ENCODE measurements around the gene SAFB2.
A peak's percentile ranks its signal among the peaks of the same experiment; 100 is the strongest.

DNA sequence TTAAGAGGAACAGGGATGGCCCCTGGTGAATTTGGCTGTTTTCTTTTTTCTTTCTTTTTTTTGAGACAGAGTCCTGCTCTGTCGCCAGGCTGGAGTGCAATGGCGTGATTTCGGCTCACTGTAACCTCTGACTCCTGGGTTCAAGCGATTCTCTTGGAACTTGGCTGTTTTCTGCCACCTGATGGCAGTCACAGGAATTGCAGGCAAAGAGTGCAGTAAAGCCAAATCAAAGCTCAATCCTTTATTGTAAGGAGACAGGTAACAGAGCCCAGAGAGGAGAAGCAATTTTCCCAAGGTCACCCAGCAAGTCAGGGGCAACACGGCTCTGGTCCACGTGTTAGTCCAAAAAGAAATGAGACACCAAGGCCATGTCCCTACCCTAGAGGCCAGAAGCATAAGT, 61.0 kb downstream of the SAFB2 start:
- TF ChIP-seq, protein P1, sequence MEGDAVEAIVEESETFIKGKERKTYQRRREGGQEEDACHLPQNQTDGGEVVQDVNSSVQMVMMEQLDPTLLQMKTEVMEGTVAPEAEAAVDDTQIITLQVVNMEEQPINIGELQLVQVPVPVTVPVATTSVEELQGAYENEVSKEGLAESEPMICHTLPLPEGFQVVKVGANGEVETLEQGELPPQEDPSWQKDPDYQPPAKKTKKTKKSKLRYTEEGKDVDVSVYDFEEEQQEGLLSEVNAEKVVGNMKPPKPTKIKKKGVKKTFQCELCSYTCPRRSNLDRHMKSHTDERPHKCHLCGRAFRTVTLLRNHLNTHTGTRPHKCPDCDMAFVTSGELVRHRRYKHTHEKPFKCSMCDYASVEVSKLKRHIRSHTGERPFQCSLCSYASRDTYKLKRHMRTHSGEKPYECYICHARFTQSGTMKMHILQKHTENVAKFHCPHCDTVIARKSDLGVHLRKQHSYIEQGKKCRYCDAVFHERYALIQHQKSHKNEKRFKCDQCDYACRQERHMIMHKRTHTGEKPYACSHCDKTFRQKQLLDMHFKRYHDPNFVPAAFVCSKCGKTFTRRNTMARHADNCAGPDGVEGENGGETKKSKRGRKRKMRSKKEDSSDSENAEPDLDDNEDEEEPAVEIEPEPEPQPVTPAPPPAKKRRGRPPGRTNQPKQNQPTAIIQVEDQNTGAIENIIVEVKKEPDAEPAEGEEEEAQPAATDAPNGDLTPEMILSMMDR (IDR thresholded peaks at IDR 0.05) = peak; percentile 67
- no peak for TF ChIP-seq EZH2phosphoT487 (IDR thresholded peaks at IDR 0.05)
